H1 (cell line): ENCODE measurements around the gene CHAC2.

Source experiments
- CTCF ChIP-seq, 3 experiments: IDR thresholded peaks; 1 replicate in 2 of 3; 2 replicates in 1 of 3; pipeline versions ENCODE4 v1.5.1 to v1.6.1; 2011; ENCODE audit warnings: low read length in 3 of 3, mild to moderate bottlenecking in 3 of 3, inconsistent platforms in 2 of 3, low read depth in 1 of 3, moderate library complexity in 1 of 3; ENCODE audit not compliant: insufficient read depth in 1 of 3; ENCODE audit errors: control extremely low read depth in 1 of 3
- MAFK ChIP-seq: IDR thresholded peaks from 2 replicates; pipeline ENCODE4 v1.6.1; 2012; ENCODE audit warnings: low read depth, mild to moderate bottlenecking, improper control_type of control experiment, low read length
- RAD21 ChIP-seq, 2 experiments: IDR thresholded peaks in 1 of 2; conservative IDR thresholded peaks in 1 of 2; 2 replicates each; pipeline ENCODE4 v1.6.1; 2011; ENCODE audit warnings: low read depth in 2 of 2, low read length in 2 of 2, improper control_type of control experiment in 1 of 2, inconsistent platforms in 1 of 2, mild to moderate bottlenecking in 1 of 2, moderate library complexity in 1 of 2

DNA sequence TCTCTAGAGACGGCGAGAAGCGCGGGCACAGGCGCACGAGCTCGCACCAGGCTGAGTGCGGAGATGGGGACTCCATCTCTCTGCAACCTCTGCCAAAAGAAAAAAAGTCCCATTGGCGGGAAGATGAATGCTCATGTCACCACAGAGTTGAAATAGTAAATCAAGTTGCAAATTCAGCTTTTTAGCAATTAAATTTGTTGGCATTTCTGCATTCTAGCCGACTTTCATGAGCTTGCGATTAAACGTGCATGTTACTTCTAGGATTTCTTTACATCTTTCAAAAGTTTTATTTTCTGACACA is 588 bp downstream of the CHAC2 start:
- no peak for TF ChIP-seq MAFK
- no peak for TF ChIP-seq CTCF (IDR thresholded peaks at IDR 0.05; ENCODE audit: control extremely low read depth in 1 of 3, insufficient read depth in 1 of 3, low read depth in 1 of 3, low read length in 3 of 3)
- no peak for TF ChIP-seq RAD21 (IDR thresholded peaks at IDR 0.05 in 1 of 2, conservative IDR thresholded peaks at IDR 0.05 in 1 of 2; ENCODE audit: low read depth in 2 of 2, low read length in 2 of 2)
